A549 (cell line): ENCODE measurements around the gene CRISPLD2.

Experiments used
- CHD4 ChIP-seq: fragments of 200-600 bp; sonication (generic); IDR thresholded peaks from 2 replicates; pipeline ENCODE4 v1.6.1; 2016; ENCODE audit warnings: antibody characterized with exemption, mild to moderate bottlenecking, borderline replicate concordance
- HOXB13 ChIP-seq: fragments of 250-450 bp; sonication (Bioruptor Pico); IDR thresholded peaks from 2 replicates; pipeline ENCODE4 v1.5.0; 2020; ENCODE audit warnings: low read depth, mild to moderate bottlenecking, moderate library complexity
- KDM1A ChIP-seq: fragments of 200-600 bp; sonication (generic); IDR thresholded peaks from 2 replicates; pipeline ENCODE4 v1.6.1; 2016; ENCODE audit warnings: low read depth, mild to moderate bottlenecking
- RCOR1 ChIP-seq: fragments of 150-350 bp; IDR thresholded peaks from 2 replicates; pipeline ENCODE4 v1.6.1; 2014; ENCODE audit warnings: antibody characterized with exemption, low read length, low read depth
- SREBF2 ChIP-seq: fragments of 450-650 bp; IDR thresholded peaks from 2 replicates; pipeline ENCODE4 v1.6.1; 2014; ENCODE audit warnings: mild to moderate bottlenecking, moderate library complexity
- TF ChIP-seq, protein P1 (sequence below): fragments of >200 bp; sonication (Bioruptor Twin); formaldehyde crosslinking; IDR thresholded peaks from 3 replicates; pipeline ENCODE4 v1.5.1; 2016
- TF ChIP-seq, protein P2 (sequence below): fragments of 200-600 bp; sonication (generic); IDR thresholded peaks from 2 replicates; pipeline ENCODE4 v1.6.1; 2016; ENCODE audit warnings: antibody characterized with exemption, mild to moderate bottlenecking, moderate library complexity
- TF ChIP-seq, protein P3 (sequence below): fragments of 150-350 bp; IDR thresholded peaks from 2 replicates; pipeline ENCODE4 v1.6.1; 2014; ENCODE audit warnings: low read depth, mild to moderate bottlenecking, low read length

DNA sequence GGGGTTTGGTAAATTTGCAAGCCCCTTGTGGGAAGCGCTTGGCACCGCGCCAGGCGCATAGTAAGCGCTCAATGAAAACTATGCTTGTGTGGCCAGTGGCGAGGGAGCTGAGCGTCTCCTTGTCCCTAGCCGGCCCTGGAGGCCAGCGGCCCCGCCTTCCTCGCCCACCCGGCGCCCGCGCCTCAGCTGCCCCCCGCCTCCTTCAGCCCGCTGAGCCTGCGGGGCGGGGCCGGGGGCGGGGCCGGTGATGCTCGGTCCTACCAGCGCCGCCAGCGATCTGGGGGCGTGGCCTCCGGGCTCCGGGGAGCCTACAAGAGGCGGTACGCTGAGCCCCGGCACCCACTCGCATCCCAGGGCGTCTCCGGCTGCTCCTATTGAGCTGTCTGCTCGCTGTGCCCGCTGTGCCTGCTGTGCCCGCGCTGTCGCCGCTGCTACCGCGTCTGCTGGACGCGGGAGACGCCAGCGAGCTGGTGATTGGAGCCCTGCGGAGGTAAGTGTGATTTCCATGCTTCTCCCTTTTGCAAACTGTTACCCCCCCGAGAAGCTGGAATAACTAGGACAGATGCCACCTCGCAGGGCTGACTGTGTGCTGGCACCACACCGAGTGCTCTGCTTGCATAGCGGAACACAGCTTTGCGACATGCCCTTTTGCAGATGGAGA, at the start of gene CRISPLD2:
- TF ChIP-seq HOXB13 (CRISPR knock-in tag) (no peak), CHD4 (no peak), RCOR1 (no peak), KDM1A (no peak), SREBF2 (no peak)
- TF ChIP-seq, protein P1, sequence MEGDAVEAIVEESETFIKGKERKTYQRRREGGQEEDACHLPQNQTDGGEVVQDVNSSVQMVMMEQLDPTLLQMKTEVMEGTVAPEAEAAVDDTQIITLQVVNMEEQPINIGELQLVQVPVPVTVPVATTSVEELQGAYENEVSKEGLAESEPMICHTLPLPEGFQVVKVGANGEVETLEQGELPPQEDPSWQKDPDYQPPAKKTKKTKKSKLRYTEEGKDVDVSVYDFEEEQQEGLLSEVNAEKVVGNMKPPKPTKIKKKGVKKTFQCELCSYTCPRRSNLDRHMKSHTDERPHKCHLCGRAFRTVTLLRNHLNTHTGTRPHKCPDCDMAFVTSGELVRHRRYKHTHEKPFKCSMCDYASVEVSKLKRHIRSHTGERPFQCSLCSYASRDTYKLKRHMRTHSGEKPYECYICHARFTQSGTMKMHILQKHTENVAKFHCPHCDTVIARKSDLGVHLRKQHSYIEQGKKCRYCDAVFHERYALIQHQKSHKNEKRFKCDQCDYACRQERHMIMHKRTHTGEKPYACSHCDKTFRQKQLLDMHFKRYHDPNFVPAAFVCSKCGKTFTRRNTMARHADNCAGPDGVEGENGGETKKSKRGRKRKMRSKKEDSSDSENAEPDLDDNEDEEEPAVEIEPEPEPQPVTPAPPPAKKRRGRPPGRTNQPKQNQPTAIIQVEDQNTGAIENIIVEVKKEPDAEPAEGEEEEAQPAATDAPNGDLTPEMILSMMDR = no peak
- TF ChIP-seq, protein P2, sequence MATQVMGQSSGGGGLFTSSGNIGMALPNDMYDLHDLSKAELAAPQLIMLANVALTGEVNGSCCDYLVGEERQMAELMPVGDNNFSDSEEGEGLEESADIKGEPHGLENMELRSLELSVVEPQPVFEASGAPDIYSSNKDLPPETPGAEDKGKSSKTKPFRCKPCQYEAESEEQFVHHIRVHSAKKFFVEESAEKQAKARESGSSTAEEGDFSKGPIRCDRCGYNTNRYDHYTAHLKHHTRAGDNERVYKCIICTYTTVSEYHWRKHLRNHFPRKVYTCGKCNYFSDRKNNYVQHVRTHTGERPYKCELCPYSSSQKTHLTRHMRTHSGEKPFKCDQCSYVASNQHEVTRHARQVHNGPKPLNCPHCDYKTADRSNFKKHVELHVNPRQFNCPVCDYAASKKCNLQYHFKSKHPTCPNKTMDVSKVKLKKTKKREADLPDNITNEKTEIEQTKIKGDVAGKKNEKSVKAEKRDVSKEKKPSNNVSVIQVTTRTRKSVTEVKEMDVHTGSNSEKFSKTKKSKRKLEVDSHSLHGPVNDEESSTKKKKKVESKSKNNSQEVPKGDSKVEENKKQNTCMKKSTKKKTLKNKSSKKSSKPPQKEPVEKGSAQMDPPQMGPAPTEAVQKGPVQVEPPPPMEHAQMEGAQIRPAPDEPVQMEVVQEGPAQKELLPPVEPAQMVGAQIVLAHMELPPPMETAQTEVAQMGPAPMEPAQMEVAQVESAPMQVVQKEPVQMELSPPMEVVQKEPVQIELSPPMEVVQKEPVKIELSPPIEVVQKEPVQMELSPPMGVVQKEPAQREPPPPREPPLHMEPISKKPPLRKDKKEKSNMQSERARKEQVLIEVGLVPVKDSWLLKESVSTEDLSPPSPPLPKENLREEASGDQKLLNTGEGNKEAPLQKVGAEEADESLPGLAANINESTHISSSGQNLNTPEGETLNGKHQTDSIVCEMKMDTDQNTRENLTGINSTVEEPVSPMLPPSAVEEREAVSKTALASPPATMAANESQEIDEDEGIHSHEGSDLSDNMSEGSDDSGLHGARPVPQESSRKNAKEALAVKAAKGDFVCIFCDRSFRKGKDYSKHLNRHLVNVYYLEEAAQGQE = no peak
- TF ChIP-seq, protein P3, sequence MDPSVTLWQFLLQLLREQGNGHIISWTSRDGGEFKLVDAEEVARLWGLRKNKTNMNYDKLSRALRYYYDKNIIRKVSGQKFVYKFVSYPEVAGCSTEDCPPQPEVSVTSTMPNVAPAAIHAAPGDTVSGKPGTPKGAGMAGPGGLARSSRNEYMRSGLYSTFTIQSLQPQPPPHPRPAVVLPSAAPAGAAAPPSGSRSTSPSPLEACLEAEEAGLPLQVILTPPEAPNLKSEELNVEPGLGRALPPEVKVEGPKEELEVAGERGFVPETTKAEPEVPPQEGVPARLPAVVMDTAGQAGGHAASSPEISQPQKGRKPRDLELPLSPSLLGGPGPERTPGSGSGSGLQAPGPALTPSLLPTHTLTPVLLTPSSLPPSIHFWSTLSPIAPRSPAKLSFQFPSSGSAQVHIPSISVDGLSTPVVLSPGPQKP = no peak
